Osteoblast (primary cell): ENCODE measurements around the gene ZBTB22. TPM values are rescaled to one million over a fixed set of nuclear protein-coding genes. Genes with fewer than 3 reads are reported as not detected.

Experiments used
- DNase-seq: peaks from one replicate; pipeline ENCODE4 v3.0.0; 2011; ENCODE audit warnings: low spot score, mixed read lengths; ENCODE audit not compliant: insufficient read length; ENCODE audit errors: missing footprints
- H2AFZ ChIP-seq: 2 replicates; pipeline ENCODE4 v1.6.0; 2011; ENCODE audit warnings: mild to moderate bottlenecking, low read length
- H3K27ac ChIP-seq: 2 replicates; pipeline ENCODE4 v1.5.1; 2011; ENCODE audit warnings: mild to moderate bottlenecking, low read depth, low read length, moderate library complexity
- H3K27me3 ChIP-seq: 2 replicates; pipeline ENCODE4 v1.6.0; 2012; ENCODE audit warnings: mild to moderate bottlenecking, control low read depth, inconsistent platforms, low read length, moderate library complexity; ENCODE audit not compliant: insufficient read depth
- H3K36me3 ChIP-seq: 2 replicates; pipeline ENCODE4 v1.5.1; 2011; ENCODE audit warnings: mild to moderate bottlenecking, low read length, control low read depth, moderate library complexity; ENCODE audit not compliant: insufficient read depth
- H3K4me1 ChIP-seq: 2 replicates; pipeline ENCODE4 v1.5.1; 2011; ENCODE audit warnings: mild to moderate bottlenecking, low read length, control low read depth, moderate library complexity; ENCODE audit not compliant: insufficient read depth
- H3K4me2 ChIP-seq: 2 replicates; pipeline ENCODE4 v1.6.0; 2011; ENCODE audit warnings: mild to moderate bottlenecking, low read length; ENCODE audit not compliant: insufficient read depth
- H3K4me3 ChIP-seq: fragments of 200-600 bp; sonication (generic); 3 replicates; pipeline ENCODE4 v1.5.1; 2012; ENCODE audit warnings: mild to moderate bottlenecking, low read length, inconsistent platforms; ENCODE audit not compliant: insufficient read depth
- H3K79me2 ChIP-seq: 2 replicates; pipeline ENCODE4 v1.6.0; 2012; ENCODE audit warnings: mild to moderate bottlenecking, low read length, control low read depth, inconsistent platforms; ENCODE audit not compliant: insufficient read depth
- H3K9me3 ChIP-seq: 2 replicates; pipeline ENCODE4 v1.5.1; 2011; ENCODE audit warnings: low read depth, low read length, control low read depth
- H4K20me1 ChIP-seq: 2 replicates; pipeline ENCODE4 v1.6.0; 2012; ENCODE audit warnings: mild to moderate bottlenecking, low read length, control low read depth; ENCODE audit not compliant: insufficient read depth
- CTCF ChIP-seq: IDR thresholded peaks from 2 replicates; pipeline ENCODE4 v1.5.1; 2011; ENCODE audit warnings: mild to moderate bottlenecking, low read depth, low read length, moderate library complexity; ENCODE audit errors: extremely low read depth
- total RNA-seq: library from RNA; depleted of rRNA; stranded (reverse); fragments of >200 nt; gene quantifications from 2 replicates; pipeline ENCODE4 v1.2.3, GENCODE V29; 2012

ZBTB22 gene
- total RNA-seq, 1 donor, result 19.5 TPM

- H3K4me2 ChIP-seq, result peak overlapping the region; percentile 85
- H4K20me1 ChIP-seq, result peaks cover 3% of the 10 kb centered on the region
- no peak for TF ChIP-seq CTCF
- H3K4me3 ChIP-seq, result peak overlapping the region; percentile 84
- H3K9me3 ChIP-seq, result no peaks in the 10 kb centered on the region
- H3K4me1 ChIP-seq, result no peaks in the 10 kb centered on the region
- peaks cover 16% of the 10 kb centered on the region for H3K79me2 ChIP-seq
- no peaks in the 10 kb centered on the region for H3K27me3 ChIP-seq
- peaks cover 24% of the 10 kb centered on the region for H3K36me3 ChIP-seq
- H2AFZ ChIP-seq, result peak overlapping the region; percentile 62
- peak; percentile 81 for DNase-seq
- H3K27ac ChIP-seq, result peak overlapping the region; percentile 48
Observed at GRCh38 chr6:33297406-33297955, 20.1 kb downstream of the ZBTB22 start.

DNA sequence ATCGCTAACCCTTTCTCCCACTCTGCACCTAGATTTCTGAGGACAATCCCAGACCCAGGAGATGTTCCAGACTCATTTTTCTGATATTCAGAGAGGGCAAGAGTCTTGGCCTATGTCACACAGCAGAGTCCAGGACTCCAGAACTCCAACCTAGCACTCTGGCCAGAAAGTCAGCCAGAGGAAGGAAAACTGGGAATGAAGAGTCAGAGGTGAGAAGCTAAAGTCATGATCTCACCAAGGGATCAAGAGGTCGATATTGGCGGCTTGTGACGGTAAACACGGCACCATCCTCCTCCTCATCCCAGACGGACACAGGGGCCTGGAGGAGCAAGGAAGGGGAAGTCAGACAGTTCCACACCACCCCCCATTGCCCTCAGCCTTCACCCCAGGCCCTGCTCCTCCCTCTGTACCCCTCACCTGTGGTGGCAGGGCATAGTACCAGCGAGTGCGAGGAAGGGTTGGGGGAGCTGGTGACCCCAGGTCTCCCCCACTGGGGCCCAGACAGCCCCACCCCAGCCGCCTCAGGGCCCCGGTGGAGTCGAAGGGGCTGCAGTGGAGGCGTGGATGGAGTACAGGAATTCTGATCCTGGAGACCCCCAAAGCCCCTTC, 20.6 kb downstream of the ZBTB22 start:
- Histone ChIP-seq H3K36me3 (peaks cover 28% of the 10 kb centered on the region), H3K27me3 (no peaks in the 10 kb centered on the region), H2AFZ (no peak overlapping the region), H3K9me3 (no peaks in the 10 kb centered on the region), H3K79me2 (peaks cover 18% of the 10 kb centered on the region), H4K20me1 (peaks cover 3% of the 10 kb centered on the region), H3K4me1 (no peaks in the 10 kb centered on the region), H3K4me2 (peak overlapping the region; percentile 85), H3K27ac (peak overlapping the region; percentile 48), H3K4me3 (no peak overlapping the region)
- no peak for TF ChIP-seq CTCF
- DNase-seq, result no peak

GRCh38 chr6:33295621-33296369, 21.7 kb downstream of the ZBTB22 start:
- Histone ChIP-seq H2AFZ (no peak overlapping the region), H4K20me1 (no peaks in the 10 kb centered on the region), H3K4me1 (peaks cover 2% of the 10 kb centered on the region), H3K27ac (no peak overlapping the region), H3K27me3 (no peaks in the 10 kb centered on the region), H3K4me3 (no peak overlapping the region), H3K4me2 (no peak overlapping the region), H3K9me3 (no peaks in the 10 kb centered on the region), H3K79me2 (peaks cover 16% of the 10 kb centered on the region), H3K36me3 (peaks cover 28% of the 10 kb centered on the region)
- no peak for TF ChIP-seq CTCF
- DNase-seq, result peak; percentile 37

DNA sequence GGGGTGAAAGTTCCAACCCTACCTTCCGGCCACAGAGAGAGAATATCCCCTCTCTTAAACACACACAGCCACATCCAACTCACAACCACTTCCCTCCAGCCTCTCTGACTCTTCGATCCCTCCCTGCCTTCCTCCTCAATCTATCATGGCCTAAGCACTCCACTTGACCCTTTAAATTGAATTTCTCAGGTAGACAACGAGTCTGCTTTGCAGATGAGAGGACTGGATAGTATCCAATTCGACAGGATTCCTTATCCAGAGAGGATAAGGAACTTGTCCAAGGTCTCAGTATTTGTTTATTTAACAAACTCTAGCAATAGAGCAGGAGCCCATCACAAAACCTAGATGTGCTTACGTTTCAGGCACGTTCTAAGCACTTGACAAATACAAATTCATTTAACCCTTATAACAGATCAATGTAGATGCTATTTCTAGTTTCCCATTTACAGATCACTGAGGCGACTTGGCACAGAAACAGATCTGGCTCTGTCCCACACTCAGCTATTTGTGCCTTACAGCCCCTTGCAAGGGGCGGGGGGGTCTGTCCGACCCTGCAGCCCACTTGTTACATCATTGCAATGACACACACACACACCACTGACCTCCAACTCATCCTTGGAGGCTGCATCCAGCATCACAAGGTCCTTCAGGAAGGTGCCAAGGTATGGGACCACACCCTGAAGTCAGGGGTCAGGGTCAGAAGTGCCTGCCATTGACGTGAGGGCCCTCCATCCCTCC, 23.3 kb downstream of the ZBTB22 start:
- Histone ChIP-seq H3K9me3 (no peaks in the 10 kb centered on the region), H2AFZ (no peak overlapping the region), H3K27ac (no peak overlapping the region)

More for the DNA sequence above, 23.3 kb downstream of the ZBTB22 start:
- no peaks in the 10 kb centered on the region for H3K27me3 ChIP-seq
- TF ChIP-seq CTCF, result no peak
- peaks cover 28% of the 10 kb centered on the region for H3K36me3 ChIP-seq
- peak; percentile 74 for DNase-seq
- no peak overlapping the region for H3K4me2 ChIP-seq
- H3K4me3 ChIP-seq, result no peak overlapping the region
- no peaks in the 10 kb centered on the region for H4K20me1 ChIP-seq
- H3K4me1 ChIP-seq, result peaks cover 11% of the 10 kb centered on the region
- peaks cover 27% of the 10 kb centered on the region for H3K79me2 ChIP-seq
